ENCODE results near the gene GRM4. TPM values are rescaled to one million over a fixed set of nuclear protein-coding genes. Genes with fewer than 3 reads are reported as not detected.

Gene GRM4
- total RNA-seq, 1 experiment from 2014 or later: not detected

- Mint-ChIP-seq H3K9me3 (ENCODE audit: unreplicated experiment) (no peaks in the 10 kb centered on the region), H3K4me3 (ENCODE audit: unreplicated experiment) (no peak overlapping the region), H3K4me1 (ENCODE audit: insufficient read depth, unreplicated experiment) (no peaks in the 10 kb centered on the region), H3K27me3 (ENCODE audit: insufficient read depth, unreplicated experiment) (peaks cover 54% of the 10 kb centered on the region), H3K27ac (ENCODE audit: low read depth, unreplicated experiment) (no peak overlapping the region), H3K36me3 (ENCODE audit: insufficient read depth, unreplicated experiment) (no peaks in the 10 kb centered on the region)
- ChIA-PET CTCF (interaction anchor here (0.8 kb wide), 1 partner anchor 382 kb away, joined by 3 read pairs; no protein-coding TSS in a partner anchor), POLR2A (interaction anchor here (0.9 kb wide), 1 partner anchor 377 kb away, joined by 3 read pairs; no protein-coding TSS in a partner anchor)
- no peak for DNase-seq (ENCODE audit: unreplicated experiment)
- TF ChIP-seq, protein P1, sequence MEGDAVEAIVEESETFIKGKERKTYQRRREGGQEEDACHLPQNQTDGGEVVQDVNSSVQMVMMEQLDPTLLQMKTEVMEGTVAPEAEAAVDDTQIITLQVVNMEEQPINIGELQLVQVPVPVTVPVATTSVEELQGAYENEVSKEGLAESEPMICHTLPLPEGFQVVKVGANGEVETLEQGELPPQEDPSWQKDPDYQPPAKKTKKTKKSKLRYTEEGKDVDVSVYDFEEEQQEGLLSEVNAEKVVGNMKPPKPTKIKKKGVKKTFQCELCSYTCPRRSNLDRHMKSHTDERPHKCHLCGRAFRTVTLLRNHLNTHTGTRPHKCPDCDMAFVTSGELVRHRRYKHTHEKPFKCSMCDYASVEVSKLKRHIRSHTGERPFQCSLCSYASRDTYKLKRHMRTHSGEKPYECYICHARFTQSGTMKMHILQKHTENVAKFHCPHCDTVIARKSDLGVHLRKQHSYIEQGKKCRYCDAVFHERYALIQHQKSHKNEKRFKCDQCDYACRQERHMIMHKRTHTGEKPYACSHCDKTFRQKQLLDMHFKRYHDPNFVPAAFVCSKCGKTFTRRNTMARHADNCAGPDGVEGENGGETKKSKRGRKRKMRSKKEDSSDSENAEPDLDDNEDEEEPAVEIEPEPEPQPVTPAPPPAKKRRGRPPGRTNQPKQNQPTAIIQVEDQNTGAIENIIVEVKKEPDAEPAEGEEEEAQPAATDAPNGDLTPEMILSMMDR (IDR thresholded peaks at IDR 0.05; ENCODE audit: unreplicated experiment): no peak
- no TSS peak for BruUV-seq (replicated peaks)
- intact Hi-C loops (cut with micrococcal nuclease): loop anchor here (5.0 kb wide), 1 partner anchor 563 kb away; no protein-coding TSS in a partner anchor
These were observed 4.0 kb upstream of the GRM4 start for GRCh38 chr6:34149831-34150400.

GRCh38 chr6:34149452-34149810 is 3.5 kb upstream of the GRM4 start:
- no peak overlapping the region for H3K4me3 Mint-ChIP-seq (ENCODE audit: unreplicated experiment)
- no peaks in the 10 kb centered on the region for H3K36me3 Mint-ChIP-seq (ENCODE audit: insufficient read depth, unreplicated experiment)
- ChIA-PET POLR2A (interaction anchor here (0.9 kb wide), 1 partner anchor 376 kb away, joined by 3 read pairs; no protein-coding TSS in a partner anchor), CTCF (no interaction called here)
- H3K27ac Mint-ChIP-seq (ENCODE audit: low read depth, unreplicated experiment): no peak overlapping the region
- no peaks in the 10 kb centered on the region for H3K4me1 Mint-ChIP-seq (ENCODE audit: insufficient read depth, unreplicated experiment)
- H3K27me3 Mint-ChIP-seq (ENCODE audit: insufficient read depth, unreplicated experiment): peaks cover 54% of the 10 kb centered on the region
- DNase-seq (ENCODE audit: unreplicated experiment): no peak
- H3K9me3 Mint-ChIP-seq (ENCODE audit: unreplicated experiment): no peaks in the 10 kb centered on the region
- TF ChIP-seq, protein P1 (IDR thresholded peaks at IDR 0.05; ENCODE audit: unreplicated experiment): no peak
- intact Hi-C loops (cut with micrococcal nuclease): no loop called here
- BruUV-seq (replicated peaks): no TSS peak

DNA sequence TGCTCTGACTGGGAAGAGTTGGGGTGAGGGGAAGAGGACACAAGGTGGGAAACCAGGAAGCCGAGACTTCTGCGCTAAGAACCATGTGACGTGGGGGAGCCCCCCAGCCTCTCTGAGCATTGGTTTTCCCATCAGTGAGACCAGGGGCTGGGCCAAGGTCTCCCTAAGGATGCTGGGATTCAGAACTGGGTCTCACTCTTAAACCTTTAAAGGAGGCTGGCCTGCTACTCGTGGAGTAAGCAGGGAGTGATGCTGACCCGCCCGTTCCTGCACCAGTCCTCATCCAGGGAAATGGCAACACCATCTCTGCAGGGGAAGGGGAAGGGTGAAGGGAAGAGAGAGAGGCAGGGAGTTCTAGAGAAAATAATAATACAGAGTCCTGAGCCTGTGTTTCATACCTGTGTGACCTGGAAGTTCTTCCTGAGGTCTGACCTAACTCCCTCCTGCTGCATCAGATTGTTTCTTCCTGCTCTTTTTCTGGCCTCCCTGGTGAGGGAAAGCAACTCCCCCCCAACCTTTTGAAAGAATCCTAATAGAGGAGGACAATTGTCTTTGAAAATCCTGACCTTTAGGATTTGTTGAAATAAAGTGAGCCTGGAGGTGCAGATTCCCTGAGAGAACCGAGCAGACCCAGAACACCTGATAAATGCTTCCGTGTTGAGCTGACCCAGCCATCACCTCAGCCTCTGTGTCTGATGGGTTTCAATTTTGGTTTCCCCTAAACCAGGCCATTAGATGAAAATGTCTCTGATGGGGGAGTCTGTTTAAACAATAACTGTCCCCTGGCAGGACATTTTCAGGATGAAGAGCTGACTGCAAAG is 3.0 kb upstream of the GRM4 start:
- CTCF ChIA-PET: no interaction called here

More for the DNA sequence above, 3.0 kb upstream of the GRM4 start:
- no peak for DNase-seq (ENCODE audit: unreplicated experiment)
- TF ChIP-seq, protein P1 (IDR thresholded peaks at IDR 0.05; ENCODE audit: unreplicated experiment): no peak
- Mint-ChIP-seq H3K4me3 (ENCODE audit: unreplicated experiment) (no peak overlapping the region), H3K27me3 (ENCODE audit: insufficient read depth, unreplicated experiment) (peaks cover 55% of the 10 kb centered on the region), H3K36me3 (ENCODE audit: insufficient read depth, unreplicated experiment) (no peaks in the 10 kb centered on the region), H3K4me1 (ENCODE audit: insufficient read depth, unreplicated experiment) (no peaks in the 10 kb centered on the region), H3K27ac (ENCODE audit: low read depth, unreplicated experiment) (no peak overlapping the region), H3K9me3 (ENCODE audit: unreplicated experiment) (no peaks in the 10 kb centered on the region)
- intact Hi-C loops (cut with micrococcal nuclease): no loop called here
- POLR2A ChIA-PET: interaction anchor here (0.9 kb wide), 1 partner anchor 376 kb away, joined by 3 read pairs; no protein-coding TSS in a partner anchor
- no TSS peak for BruUV-seq (replicated peaks)

Data from MCF 10A (cell line).